Epithelial cell of proximal tubule (primary cell): ENCODE results near the gene SEC14L2. TPM values are rescaled to one million over a fixed set of nuclear protein-coding genes. Genes with fewer than 3 reads are reported as not detected.

Experiments
- DNase-seq: peaks from one replicate; pipeline ENCODE4 v3.0.0-alpha.2; 2011; ENCODE audit warnings: low read depth
- H3K4me3 ChIP-seq: 2 replicates; pipeline ENCODE4 v1.5.1; 2011; ENCODE audit warnings: low read depth, mild to moderate bottlenecking, low read length
- total RNA-seq: library from RNA; depleted of rRNA; stranded (reverse); fragments of >200 nt; gene quantifications from 2 replicates; pipeline ENCODE4 v1.2.3, GENCODE V29; 2015
- TF ChIP-seq, protein P1 (sequence below): conservative IDR thresholded peaks from 2 replicates; pipeline ENCODE4 v1.5.1; 2012; ENCODE audit warnings: low read depth, mild to moderate bottlenecking, low read length

Gene SEC14L2
- total RNA-seq, 1 donor from 2014 or later, result 49.6 TPM

DNA sequence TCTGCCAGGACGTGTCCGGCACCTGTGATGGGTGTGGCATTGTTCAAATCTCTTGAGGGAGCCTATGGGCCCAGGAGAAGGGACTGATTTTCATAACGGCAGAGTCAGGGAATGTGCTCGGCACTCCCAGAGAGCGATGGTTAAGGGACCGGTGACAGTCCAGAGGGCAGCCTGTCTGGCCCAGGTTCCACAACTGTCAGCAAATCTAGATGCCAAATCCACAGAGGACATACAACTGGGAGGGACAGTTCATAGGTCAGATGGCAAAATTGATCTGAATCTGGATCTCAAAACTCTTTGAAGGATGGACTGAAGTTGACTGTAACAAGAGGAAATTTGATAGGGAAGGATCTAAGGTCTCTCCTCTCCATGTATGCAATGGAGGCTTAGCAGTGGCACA, 7.5 kb downstream of the SEC14L2 start:
- TF ChIP-seq, protein P1, sequence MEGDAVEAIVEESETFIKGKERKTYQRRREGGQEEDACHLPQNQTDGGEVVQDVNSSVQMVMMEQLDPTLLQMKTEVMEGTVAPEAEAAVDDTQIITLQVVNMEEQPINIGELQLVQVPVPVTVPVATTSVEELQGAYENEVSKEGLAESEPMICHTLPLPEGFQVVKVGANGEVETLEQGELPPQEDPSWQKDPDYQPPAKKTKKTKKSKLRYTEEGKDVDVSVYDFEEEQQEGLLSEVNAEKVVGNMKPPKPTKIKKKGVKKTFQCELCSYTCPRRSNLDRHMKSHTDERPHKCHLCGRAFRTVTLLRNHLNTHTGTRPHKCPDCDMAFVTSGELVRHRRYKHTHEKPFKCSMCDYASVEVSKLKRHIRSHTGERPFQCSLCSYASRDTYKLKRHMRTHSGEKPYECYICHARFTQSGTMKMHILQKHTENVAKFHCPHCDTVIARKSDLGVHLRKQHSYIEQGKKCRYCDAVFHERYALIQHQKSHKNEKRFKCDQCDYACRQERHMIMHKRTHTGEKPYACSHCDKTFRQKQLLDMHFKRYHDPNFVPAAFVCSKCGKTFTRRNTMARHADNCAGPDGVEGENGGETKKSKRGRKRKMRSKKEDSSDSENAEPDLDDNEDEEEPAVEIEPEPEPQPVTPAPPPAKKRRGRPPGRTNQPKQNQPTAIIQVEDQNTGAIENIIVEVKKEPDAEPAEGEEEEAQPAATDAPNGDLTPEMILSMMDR, result no peak
- no peak for DNase-seq
- H3K4me3 ChIP-seq, result no peak overlapping the region

DNA sequence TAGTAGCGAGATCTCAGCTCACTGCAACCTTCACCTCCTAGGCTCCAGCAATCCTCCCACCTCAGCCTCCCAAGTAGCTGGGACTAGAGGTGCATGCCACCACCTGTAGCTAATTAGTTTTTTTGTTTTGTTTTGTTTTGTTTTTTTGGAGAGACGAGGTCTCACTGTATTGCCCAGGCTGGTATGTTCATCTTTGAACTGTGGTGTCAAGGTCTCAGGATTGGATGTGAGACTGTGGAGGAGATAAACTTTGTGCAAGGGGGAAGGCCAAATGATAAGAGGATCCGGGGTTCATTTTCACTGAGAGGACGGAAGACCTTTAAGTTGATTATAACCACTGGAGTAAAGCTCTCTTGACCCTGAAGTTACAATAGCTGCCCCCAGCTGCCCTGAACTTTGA, 8.9 kb downstream of the SEC14L2 start:
- DNase-seq, result no peak
- TF ChIP-seq, protein P1, result no peak
- H3K4me3 ChIP-seq, result no peak overlapping the region

DNA sequence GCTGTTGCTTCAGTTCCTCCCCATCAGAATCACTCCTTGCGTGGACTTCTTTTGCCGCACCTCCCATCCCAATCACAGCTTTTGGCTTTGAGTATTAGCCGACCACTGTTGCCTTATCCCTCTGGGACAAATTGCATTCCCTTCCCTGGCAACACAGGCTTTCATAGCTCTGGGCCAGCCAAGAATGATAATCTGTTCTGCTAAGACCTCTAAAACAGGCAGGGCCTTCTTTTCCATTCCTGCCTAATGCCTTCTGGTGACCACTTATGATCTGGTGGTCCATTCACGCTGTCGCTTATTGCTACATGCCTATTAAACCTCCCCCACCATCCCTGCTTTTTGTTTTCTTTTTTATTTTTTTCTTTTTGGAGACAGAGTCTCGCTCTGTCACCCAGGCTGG, 9.6 kb downstream of the SEC14L2 start:
- DNase-seq, result no peak
- TF ChIP-seq, protein P1, result no peak
- no peak overlapping the region for H3K4me3 ChIP-seq

DNA sequence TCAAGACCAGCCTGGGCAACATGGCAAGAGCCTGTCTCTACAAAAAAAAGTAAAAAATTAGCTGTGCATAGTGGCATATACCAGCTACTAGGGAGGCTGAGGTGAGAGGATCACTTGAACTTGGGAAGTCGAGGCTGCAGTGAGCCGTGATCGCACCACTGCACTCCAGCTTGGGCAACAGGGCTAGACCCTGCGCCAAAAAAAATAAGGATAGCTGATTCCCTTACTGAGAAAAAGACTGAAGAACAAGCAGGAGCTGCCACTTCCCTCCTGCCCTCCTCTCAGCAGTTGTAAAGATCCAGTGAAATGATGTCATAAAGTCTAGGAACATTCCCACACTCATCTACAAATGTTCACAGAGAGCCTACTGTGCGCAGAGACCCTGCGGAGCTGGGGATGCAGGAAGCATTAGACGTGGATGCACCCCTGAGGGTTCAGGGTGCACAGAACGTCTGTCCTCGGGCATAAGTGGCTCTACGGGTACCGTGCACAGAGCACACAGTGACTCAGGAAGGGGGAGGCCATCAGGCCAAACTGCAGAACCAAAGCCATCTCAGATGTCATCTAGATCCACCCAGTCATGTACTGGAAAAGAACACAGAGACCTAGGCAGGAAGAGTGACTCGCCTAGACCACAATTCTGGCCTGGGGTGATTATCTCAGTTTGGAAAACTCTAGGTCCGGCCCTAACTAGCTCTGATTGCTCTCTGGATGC, 11.7 kb downstream of the SEC14L2 start:
- no peak for DNase-seq
- TF ChIP-seq, protein P1, result no peak
- no peak overlapping the region for H3K4me3 ChIP-seq

DNA sequence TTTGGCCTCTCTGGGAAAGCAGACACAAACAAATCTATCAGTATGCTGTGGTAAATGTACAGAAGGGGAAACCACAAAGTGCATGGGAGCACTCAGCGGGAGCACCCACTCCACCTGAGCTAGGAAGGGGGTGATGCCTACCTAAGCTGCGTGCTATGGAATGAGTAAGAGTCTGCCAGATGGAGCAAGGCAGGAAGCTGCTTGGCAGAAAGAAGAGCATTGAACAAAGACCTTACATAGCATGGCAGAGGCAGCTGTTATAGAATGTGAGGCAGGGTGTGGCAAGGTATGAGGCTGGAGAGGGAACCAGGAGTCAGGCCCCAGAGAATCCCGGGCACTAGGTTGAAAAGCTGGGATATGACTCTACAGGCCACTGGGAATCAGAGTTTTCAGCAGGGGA, 15.0 kb downstream of the SEC14L2 start:
- no peak for DNase-seq
- no peak overlapping the region for H3K4me3 ChIP-seq

DNA sequence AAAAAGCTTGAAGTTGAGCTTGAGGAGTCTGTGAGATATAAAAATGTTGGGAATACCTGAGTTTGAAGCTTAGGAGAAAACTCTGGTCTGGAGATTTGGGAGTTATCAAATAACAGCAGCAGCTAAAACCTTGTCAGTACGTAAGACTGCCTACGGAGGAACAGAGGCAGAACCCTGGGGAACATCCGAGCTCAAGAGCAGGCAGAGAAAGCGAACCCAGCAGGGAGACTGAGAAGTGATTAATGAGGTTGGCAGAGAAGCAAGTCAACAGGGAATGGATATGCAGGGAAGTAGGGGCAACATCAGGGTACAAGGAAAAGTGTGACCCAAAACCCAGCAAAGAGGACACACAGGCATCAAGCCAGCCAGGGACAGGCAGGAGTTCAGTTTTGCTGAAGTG, 16.2 kb downstream of the SEC14L2 start:
- no peak overlapping the region for H3K4me3 ChIP-seq
- no peak for DNase-seq
- TF ChIP-seq, protein P1, result no peak

More for the DNA sequence above, 15.0 kb downstream of the SEC14L2 start:
- TF ChIP-seq, protein P1, result no peak
